ENCODE data around the gene BACH2.
"Not testable (repeated sequence)": the region's sequence is repeated elsewhere in the genome, so short reads cannot be mapped to it uniquely, and the experiment has no call there.

Gene BACH2

DNA sequence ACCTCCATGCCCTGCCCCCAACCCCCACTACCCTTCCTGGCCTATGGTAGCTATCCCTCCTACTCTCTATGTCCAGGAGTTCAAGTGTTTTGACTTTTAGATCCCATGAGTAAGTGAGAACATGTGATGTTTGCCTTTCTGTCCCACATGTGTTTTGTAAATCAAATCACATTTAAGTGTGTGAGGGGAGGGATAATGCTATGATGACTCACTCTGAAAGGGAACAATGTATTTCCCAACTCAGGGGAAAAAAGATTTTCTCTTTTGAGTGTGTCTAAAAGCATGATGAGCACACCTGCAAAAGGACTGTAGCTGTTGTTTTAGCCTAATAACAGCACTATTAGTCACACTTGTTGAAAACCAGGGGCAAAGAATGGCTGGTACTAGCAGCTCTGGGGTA lies 208.6 kb downstream of the BACH2 start:
- no peak for DNase-seq

DNA sequence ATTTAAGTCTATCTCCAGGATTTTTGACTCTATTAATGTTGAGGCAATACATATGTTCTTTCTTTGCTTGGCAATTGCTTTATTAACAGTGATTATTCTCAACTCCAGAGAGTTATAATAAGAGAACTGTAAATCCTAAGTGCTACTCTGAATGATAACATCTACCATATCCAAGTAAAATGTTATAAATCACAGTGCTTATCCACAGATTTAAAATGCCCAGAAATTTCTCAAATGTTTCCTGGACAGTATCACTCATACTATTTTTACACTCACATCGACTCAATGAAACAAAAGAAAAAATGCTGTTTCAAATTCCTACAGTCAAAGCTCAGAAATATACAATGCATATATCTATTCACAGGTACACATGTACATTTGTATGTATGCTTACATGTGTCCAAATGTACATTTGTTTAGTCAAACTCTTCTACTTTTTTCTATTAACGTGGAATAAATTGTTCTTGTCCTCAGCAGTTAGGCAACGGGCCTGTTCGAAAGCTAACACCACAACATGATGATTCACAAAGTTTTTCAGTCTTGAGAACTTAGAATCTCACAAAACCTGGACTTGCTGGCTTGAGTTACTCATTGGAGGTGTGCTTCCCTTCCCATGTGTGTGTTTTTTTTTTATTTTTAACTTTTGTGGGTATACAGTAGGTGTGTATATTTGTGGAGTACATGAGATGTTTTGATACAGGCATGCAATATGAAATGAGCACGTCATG lies 209.4 kb downstream of the BACH2 start:
- no peak for DNase-seq

DNA sequence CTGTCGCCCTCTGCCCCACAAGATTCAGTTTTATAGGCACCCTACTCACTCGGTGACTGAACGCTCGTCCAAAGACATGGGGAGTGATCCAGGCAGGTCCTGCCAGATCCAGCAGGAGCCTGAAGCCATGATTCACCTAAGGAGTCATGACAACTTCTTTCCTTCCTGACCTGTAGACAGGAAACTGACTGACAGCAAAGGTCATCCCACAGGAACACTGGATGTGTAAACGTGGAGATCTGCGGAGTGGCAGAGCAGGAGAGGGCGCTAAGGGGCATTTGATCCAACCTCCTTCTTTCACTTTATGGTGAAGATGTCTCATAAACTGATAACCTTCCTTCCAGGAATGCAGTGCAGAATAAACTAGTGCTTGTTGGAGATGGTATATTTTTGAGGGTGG lies 210.1 kb downstream of the BACH2 start:
- DNase-seq = no peak

- DNase-seq = peak; percentile 35
Measured at GRCh38 chr6:90083891-90084290, 212.8 kb downstream of the BACH2 start.

DNA sequence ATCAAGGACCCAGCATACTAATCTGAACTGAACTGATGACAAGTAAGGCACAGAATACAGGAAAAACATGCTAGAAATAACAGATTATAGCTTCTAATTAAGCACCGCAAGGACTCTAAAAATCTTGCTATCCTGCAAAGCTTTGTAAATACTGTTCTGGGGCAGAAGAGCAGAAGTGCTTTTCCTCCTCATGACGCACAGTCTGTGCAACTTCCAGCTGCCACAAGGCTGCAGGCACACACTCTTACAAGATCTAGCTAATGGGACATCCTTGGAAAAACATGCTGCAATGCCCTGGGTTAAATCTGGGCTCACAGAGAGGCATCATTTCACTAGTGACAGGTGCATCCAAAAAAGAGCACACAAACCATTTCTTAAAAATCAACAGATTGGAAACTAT lies 213.8 kb downstream of the BACH2 start:
- no peak for DNase-seq

DNA sequence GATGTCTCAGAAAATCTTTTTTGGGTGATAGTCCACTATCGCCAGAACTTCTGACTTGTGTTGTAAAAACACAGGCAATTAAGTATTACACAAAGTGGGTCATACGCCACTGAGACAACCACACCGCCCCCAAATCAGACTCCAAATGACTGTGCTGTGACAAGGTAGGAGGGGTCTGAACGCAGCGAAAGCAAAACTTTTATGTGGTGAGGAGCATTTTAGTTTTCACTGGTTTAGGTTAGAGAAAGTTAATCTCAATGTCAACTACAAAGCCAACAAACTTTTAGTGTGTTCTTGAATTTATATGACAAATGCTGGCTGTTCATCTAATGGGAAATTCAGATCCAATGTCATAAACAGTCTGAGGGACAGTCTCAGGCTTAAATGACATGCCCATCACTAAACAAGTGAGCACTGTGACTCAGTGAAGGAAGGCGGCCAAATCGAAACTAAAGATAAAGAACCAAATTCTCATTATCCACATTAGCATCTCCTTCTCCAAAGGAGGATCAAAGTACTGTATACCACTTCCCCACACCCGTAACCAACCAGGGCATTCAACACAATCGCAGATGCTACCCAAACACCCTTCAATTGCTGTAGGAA lies 215.7 kb downstream of the BACH2 start:
- peak; percentile 59 for DNase-seq

DNA sequence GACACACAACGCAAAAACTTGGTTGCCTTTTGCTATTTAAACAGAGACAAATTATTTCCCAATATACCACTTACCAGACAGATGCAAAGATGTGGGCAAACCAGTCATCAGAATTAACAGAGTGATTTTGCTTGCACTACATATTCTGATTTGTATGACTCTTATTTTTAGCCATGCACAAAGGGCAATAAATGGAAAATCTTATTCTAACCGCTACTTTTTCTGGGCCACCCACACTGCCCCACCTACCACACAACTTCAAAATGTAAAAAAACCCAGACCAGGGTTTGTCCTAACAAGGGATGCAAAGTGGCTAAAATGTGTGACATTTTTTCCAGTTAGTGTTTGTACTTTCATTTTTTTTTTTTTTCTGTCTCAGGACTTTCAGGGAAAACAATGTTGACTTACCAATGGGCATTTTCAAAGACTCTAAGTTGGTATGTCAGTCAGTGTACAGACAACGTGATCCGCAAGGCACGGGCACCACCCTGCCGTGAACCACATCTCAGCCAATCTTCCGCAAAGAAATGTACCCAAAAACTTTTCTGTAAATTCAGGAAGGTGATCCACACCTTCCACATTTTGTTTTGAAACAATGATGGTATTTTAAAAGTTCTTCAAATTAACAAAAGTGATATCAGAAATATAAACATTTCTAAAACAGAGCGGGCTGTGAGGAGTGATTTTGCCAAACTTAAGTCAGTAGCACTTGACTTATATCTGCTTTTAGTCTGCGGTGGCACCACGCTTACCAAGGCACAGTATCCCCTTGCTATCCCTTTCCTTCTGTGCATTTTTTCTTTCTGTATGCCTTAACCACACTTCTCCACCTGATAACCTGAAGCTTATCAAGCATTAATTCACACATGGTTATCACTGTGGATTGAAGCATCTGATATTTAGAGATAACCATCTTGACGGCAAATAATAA lies 216.8 kb downstream of the BACH2 start:
- no peak for DNase-seq

DNA sequence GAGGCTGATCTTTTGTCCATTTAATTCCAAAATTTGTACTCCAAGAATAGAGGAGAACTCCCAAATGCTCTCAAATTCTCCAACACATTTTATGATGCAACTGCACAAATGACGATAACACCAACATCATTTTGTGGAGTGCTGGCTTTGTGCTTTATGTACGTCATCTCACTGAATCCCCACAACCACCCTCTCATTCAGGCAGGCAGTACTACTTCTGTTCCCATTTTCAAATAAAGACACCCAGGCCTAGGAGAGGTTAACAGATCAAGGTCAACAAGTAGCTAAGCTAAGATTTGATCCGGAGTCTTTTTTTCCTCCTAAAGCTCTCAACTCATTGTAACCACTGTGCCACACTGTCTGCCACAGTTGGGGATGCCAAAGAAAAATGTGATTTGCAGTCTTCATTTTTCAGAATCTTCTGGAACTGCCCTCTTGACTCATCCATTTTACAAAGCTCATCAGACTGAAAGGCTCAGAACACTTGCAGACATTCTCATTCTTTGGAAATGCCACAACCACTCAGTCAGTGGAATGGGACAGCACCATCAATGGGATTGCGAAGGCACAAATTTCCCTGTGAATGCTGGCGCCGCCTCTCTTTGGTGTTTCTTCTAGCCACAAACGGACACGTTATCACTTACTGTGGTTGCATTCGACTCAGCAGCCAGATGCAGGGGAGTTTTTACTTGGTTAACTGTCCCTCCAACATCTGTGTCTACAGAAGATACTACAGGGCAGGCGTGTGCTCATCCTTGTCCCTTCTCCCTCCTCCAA lies 217.9 kb downstream of the BACH2 start:
- DNase-seq = no peak

DNA sequence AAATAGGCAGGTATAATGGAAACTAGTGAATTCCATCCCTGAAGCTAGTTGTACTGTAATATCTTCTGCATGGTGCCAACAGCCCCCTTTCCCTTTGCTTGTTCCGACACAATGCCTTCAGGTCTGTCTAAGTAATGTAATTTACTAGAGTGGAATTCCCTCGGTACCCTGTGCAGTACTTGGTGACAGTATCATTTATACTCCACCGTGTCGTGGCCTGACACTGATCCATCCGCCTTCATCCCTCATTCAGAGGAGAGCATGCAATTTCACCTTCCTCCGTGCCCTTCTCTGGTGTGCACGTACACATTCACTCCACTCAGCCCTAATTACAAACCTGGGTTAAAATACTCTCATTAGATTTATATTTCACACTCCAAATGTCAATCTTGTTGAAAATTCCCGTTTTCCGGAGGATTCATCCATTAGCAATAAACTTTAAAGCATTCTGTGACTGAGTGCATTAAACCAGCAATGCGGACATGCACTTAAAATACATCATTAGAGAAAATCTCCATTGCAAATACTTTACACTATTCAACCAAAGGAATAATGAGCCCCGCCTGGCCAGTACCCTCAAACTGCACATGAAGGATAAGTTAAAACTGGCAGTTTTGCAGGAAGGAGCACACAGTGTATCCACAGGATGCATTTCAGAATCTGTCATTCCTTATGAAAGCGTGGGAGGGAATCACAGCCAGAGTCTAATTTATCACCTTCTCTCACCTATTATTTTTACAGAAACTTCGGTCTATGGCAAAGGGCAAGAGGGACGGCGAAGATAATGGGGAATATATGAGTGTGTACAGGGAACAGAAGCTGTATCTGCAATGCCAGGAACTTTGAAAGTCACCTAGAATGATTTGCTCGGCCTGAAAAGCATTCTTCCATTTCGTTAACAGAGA lies 219.9 kb downstream of the BACH2 start:
- DNase-seq = no peak

DNA sequence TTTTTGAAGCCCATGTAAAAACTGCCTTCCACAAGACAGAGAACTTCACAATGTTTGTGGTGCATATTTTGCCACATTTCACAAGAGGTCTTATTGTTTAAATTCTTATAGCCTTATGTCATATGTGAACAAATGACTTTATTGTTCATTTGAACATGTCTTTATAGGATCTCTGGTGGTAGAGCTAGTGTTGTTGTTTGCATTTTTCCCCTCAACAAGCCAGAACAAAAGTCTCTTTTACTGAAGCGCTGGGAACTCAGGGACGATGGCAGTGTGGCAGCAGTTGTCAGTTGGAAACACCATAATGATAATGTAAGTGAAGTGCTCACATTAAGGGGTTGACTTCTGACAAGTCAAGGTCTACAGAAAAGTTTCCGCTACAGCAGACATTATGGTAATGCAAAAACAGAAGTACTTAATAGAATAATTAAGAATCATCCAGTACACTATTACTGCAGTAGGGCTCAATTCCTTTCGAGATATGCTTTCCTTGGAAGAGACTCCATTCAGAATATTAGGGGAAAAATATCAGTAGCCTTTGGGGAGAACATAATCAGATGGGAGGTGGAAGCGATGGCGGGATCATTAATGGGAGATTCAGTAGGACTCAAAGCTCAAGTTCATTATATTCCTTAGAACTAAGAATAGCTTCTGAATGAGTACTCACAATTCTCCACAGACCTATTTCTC lies 222.3 kb downstream of the BACH2 start:
- DNase-seq = no peak

DNA sequence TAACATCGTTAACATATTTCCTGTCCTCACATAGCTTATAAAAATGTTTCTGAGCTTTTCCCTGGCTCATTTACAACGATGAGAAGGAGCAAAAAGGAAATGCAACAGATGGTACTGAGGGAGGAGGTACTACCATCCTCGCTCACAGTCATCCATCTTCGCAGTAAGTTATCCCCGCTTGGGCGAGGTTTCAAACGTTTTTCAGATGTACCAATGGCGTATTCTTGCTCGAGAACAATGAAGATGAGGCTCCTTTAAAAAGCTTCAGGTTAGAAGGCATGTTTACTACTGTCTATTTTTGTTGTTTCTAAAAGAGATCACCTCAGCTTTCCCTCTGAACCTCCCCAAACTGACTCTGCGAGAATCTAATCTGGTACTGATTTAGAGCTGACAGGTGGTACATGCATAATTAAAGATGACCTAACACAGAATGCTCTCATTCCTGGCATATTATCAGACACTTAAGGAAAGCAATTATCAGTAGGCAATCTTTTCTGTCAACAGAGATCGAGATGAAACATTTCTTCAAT lies 223.6 kb downstream of the BACH2 start:
- DNase-seq = no peak

DNA sequence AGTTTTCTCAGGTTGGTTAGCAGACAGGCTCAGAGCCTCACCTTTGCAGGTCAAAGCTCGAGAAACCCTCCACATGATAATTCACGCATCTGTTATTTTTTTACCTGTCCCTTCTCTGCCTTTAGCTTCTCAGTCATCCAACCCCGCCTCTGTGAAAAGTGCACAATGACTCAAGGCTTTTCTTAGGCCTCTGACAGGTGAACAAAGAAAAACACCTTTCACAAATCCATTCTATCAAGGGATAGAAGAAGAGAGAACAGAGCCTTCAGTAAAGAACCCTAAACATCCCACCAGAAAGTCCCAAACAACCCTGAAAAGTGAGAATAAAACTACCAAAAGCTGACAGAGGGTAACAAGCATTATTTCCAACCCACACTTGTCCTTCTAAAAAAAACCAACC lies 224.1 kb downstream of the BACH2 start:
- no peak for DNase-seq

DNA sequence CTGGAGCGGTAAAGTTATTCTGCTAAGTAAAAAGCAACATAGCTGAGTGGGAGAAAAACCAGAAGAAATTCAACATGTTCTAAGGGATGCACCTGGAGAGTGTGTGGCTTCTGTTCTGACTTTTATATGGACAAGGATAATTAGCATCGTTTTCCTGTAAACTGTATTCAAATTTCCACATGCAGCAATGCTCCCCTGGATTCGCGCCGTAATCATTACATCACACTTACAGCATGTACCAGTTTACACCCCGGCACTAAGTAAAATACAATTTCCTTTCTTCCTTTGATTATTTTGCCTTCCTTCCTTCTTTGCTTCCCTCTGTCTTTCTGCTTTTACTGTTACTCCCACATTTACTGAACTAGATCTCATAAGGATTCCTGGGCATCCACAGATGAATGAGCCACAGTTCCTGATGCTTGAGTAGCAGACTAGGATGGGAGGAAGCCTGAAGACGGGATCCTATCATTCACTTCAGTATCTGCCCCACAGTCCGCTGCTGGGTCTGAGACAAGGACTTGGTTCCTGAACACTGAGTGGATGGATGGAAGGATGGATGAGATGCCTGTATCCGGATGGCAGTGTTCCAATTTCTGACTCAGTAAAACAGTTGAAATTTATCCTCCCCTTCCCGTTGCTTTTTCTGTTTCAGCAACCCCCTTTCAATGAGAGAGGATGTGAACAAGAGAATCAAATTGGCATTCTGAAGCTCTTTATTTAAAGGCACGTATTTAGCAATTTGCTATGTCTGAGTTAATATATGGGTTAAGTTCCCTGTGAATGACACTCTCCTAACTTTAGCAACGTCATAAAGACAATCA lies 227.7 kb downstream of the BACH2 start:
- DNase-seq = no peak

GRCh38 chr6:90068264-90068663 lies 228.4 kb downstream of the BACH2 start:
- DNase-seq = no peak

DNA sequence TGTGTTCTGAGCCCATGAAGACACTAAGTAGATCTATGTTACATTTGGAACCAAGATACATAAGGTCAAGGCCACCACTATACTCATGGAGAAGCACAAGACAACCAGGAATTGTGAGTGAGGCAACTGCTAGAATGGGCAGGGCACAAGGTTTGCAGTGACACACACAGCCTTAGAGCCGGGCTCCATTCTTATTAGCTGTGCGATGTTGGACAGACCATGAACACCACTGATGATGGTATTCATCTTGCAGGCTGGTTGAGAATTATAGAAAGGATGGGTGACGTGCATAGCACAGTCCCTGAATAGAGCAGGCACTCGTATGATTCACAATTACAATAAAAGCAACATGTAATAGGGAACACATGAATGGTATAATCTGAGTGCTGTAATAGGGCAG lies 229.9 kb downstream of the BACH2 start:
- DNase-seq = no peak

DNA sequence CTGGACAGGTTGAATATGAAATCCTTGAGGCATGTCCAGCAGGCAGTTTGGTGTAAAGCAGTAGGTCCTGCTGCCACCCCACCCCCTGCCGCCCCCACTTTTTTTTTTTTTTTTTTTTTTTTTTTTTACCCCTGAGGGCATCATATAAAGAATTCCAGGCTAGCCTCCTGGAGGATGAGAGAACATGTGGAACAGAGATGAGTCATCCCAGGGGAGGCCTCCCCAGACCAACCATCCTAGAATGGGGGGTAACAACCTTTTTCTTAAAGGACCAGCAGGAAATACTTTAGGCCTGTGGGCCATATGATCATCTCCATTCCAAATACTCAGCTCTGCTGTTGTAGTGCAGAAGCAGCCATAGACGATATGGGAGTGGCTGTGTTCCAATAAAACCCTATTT lies 231.5 kb downstream of the BACH2 start:
- no peak for DNase-seq

GRCh38 chr6:90062667-90063066 lies 234.0 kb downstream of the BACH2 start:
- DNase-seq = no peak

GRCh38 chr6:90062051-90062450 lies 234.6 kb downstream of the BACH2 start:
- no peak for DNase-seq

- not testable (repeated sequence) for DNase-seq
Measured at GRCh38 chr6:90059178-90059577, 237.5 kb downstream of the BACH2 start.

GRCh38 chr6:90055924-90056323 lies 240.7 kb downstream of the BACH2 start:
- not testable (repeated sequence) for DNase-seq
